NCI-H187 treated with DMSO at 0.1 percent for 48 hours (cell line): ENCODE results near the gene UBR7.
"Not testable (repeated sequence)": the region's sequence is repeated elsewhere in the genome, so short reads cannot be mapped to it uniquely, and the experiment has no call there.

Source experiments
- DNase-seq: peaks from one replicate; lab custom pipeline; 2025; lab: John Stamatoyannopoulos, UW

UBR7 gene

DNA sequence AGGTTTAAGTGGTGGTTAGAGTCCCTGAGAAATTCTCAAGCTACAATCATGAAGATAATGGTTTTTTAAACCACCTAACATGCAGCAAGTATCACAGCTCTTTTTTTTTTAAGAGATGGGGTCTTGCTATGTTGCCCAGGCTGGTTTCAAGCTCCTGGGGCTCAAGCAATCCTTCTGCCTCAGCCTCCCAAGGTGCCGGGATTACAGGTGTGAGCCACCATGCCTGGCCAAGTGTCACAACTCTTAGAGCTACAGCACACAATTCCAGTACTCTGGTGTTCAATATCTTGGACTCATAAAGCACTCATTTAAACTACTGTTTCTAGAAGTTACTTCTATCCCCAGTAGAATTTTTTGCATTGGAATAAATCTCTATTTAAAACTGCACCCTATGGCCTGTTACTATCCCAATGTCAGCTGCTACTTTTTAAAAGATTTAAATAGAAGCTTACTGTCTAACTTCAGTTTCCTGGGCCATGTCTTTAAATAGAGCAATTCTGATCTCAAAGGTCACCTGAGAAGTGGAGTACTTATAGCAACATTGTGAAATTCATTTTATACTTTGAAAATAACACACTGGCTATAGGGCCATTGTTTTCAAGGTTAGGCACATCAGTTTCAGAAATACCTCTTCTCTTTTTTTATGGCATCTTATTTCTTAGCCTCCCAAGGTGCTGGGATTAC lies 11.6 kb upstream of the UBR7 start:
- no peak for DNase-seq

DNA sequence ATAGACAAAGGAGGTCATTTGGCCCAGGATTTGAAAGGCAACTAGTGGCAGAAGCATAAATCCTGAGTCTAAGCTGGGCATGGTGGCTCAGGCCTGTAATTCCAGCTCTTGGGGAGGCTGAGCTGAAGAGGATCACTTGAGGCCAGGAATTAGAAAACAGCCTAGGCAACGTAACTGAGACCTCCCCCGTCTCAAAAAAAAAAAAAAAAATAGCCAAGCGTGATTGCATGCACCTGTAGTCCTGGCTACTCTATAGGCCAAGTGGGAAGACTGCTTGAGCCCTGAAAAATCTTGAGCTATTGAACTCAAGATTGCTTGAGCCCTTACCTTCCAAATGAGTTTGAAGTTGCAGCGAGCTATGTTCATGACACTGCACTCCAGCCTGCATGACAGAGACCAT lies 8.0 kb upstream of the UBR7 start:
- no peak for DNase-seq

DNA sequence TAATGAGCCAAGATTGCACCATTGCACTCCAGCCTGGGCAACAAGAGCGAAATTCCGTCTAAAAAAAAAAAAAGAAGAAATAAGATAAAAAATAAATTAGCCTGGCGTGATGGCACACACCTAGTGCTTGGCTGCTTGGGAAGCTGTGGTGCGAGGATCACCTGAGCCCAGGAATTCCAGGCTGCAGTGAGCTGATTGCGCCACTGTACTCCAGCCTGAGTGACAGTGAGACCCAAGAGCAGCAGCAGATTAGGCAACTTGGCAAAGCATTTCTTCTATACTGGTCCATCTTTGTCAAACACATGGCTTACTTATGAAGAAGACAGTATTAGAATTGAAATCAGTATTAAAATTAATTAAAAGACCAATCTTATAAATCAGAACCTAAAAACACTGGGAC lies 6.5 kb upstream of the UBR7 start:
- DNase-seq: no peak

DNA sequence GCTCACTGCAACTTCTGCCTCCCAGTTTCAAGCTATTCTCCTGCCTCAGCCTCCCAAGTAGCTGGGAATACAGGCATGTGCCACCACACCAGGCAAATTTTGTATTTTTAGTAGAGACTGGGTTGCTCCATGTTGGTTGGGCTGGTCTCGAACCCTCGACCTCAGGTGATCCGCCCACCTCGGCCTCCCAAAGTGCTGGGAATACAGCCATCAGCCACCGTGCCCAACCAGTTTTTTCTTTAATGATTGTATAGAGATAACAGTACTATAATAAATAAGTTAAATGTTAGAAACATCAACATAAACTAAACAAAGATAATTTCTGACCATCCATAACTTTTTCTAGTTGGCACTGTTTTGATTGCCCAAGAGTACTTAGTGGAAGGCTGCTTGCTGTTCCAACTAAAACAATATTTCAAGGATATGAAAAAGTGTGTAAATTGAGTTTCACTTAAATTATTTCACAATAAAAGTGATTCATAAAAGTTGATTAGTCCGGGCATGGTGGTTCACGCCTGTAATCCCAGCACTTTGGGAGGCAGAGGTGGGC lies 5.8 kb upstream of the UBR7 start:
- no peak for DNase-seq

DNA sequence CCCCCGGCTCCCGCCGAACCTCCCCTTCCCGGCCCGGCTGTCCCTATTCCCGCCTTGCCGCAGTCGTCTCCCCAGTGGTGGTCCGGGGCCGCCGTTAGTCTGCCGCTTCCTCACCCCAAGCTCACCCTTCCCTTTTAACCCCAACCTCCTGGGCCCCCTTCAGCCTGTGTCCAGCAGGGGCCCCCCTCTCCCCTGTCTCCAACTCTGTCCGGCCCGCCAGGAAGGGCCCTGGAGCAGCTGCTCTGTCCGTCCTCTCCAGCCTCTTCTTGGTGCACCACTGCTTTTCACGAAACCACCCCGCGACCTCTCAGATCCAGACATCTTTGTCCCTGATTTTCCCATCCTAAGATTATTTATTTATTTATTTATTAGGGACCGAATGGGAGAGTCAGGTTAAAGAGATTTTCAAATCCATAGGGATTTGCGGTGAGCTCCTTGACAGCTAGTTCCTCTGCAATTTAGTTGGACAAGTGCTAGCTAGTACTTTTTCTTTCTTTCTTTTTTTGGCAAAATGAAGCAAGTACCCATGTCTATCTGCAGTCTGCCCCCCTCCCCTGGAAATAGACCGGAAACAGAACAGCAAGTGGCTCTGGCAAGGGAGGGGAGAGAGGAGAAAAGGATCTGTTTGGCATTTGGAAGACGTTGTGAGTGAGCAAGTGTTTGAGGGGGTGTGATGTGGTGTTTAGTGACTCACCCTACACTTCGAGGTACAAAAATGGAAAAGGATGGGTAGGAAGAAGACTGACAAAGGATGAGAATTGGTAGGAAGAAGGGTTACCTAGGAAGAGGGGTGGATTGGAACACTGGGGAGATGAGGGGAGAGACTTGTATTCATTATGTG lies 632 bp downstream of the UBR7 start:
- no peak for DNase-seq

DNA sequence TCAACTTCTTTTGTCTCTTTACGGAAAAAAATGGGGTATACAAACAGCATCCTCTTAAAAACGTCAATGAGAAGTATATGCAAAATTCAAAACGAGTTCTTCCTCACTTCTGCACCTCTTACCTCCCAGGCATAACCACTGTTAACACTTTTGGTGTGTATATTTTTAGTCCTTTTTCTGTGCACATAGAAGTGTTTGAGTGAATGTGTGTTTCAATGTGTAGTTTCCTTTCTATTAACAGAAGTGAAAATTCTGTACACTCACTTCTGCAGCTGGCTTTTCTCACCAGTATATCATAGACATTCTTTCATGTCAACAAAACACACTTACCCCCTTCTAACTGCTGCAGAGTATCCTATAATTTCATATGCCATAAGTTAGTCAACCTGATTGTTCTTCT lies 5.4 kb downstream of the UBR7 start:
- DNase-seq: no peak

DNA sequence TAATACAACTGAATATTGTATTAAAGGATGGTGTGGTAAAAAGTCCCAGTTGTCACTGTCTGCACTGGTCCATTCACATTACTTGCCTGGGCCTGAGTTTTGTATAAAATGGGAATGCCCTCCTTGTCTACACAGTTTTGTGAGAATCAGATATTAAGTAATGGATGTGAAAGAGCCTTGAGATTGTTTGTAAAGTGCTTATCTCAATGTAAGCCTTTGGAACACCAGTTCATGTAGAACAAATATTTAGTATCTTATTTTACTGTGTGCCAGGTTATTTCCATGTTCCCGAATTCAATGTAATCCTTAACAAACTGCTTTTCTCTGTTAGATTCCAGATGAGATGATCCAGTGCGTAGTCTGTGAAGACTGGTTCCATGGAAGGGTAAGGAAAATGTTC lies 7.5 kb downstream of the UBR7 start:
- DNase-seq: no peak

DNA sequence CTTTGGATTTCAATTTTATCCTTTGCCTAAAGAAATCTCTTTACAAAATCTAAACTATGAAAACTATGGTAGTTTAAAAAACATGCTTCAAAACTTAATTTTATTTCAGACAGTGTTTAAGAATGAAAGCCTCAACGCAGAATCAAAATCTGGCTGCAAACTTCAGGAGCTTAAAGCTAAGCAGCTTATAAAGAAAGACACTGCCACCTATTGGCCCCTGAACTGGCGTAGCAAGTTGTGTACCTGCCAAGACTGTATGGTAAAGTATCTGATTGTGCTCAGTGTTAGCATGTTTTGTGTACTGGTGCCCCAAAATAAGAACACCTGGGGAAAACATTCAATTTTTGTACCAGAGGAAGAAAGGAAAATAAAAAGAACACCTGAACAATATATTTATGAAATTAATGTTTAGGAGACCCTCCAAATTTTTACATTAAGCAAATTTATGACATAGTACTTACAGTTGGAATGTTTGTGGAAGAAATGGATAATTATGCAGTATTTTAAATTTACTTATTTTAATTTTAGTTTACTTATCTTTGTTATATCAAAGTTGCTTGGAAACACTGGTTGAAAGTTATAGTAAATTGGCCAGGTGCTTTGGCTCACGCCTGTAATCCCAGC lies 12.2 kb downstream of the UBR7 start:
- no peak for DNase-seq

DNA sequence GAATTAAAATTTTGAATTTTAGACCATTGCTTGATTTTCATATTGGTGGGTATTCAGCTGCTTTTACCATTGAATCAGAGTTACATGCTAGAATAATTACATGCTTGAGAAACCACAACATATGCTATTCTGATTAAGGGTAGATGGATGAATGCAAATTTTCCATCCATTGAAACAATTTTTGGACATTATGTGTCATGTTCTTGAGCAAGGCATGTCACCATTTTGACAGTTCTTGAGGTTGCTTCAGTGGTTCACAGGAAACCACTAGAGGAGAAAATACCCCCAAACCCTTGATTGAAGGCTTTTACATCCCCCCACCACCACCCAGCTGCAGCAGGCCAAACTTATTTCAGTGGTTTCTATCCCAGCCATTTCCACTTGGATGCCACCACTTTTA lies 13.5 kb downstream of the UBR7 start:
- DNase-seq: no peak

DNA sequence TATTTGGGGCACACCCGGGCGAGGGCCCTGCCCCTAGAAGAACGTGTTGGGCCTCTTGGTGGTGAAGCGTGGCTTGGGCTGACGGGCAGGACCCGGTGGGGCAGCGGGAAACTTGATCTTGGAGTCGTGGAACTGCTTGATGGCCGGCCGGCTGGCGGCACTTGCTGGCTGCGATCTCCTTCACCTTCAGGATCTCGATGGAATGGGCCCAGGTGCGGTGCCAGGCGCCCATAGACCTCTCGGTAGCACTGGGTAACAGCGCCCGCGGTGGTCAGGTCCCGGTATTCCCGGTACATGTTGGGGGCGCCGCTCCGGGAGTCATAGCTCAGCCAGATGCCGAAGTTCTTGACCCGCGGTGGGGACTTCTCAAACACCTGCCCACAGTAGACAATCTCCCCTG lies 16.5 kb downstream of the UBR7 start:
- no peak for DNase-seq

DNA sequence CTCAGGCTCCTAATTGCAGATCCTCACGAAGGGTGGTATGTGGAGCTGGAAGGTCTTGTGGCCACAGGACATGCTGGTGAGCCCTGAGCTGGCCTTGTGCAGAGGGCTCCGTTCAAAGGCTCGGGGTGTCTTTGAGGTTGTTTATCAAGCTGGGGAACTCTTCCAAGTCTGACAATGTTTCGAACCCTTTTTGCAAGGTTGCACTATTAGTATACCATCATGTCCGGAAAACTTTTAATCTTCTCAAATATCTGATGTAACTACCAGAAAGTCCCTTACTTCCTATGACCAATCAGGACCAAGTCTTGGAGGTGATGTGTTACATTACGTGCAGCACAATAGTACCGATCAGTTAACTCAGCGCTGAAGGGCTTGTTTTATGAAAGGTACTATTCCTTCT lies 21.5 kb downstream of the UBR7 start:
- DNase-seq: no peak

DNA sequence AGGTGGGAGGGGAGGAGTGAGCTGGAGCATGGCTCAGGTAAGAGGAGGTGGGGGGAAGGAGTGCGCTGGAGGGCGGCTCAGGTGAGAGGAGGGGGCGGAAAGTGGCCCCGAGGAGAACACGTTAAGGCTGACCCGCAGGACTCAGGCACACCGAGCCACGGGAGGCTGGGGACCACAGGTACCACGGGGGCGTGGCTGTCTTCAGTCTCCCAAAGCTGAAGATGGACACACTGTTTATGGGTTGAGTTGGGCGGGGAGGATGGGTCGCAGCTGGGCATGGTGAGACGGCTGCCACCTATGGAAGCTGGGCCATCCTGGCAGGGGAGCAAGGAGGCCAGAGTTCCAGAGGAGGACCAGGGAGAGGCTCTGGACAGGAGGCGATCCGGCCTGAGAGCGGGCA lies 23.5 kb downstream of the UBR7 start:
- DNase-seq: no peak

DNA sequence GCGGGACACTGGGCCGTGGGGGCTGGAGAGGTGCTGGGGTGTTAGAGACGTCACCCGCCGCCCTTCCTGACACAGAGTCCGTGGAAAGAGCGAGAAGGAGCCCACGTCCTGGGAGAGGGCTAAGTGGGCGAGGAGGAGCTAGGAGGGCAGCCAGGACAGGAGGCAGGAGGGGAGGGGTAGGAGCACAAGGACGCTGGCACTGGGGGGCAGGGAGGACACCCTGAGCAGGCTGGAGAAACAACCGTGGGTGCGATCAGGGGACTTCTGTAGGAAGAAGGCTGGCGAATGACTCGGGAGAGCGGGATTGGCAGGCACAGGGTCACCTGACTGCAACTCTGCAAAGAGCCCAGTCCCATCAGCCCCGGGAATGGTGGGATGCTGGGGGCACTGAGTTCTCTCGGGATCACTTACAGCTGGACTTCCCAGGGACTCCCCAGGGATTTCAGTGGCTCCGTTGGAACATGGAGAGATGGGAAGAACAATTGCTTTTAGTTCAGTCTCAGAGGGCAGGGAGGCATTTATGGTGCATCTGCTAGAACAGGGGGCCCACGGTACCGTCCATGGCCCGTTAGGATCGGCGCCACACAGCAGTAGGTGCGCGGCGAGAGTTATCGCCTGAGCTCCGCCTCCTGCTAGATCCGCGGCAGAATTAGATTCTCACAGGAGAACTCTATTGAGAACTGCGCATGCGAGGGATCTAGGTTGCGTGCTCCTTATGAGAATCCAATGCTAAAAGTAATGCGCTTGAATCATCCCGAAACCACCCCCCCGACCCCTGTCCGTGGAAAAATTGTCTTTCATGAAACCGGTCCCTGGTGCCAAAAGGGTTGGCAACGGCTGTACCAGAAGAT lies 24.3 kb downstream of the UBR7 start:
- no peak for DNase-seq

DNA sequence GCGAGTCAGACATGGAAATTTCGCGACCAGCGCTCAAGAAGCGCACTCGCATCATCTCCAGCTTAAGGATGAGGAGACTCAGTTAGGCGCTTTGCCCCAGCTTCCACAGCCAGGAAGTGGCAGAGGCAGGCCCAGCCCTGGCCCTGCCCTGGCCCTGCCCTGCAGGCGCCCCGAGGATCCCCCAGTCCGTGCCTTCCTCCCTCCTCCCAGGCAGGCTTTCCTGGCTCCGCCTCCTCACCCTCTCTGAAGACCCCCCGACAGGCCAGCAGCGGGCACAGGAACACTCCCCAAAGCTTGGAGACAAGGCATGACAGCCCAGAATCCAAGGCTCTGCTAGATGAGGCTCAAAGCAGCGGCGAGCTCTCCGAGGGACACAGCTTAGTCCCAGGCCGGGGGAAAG lies 25.1 kb downstream of the UBR7 start:
- no peak for DNase-seq

DNA sequence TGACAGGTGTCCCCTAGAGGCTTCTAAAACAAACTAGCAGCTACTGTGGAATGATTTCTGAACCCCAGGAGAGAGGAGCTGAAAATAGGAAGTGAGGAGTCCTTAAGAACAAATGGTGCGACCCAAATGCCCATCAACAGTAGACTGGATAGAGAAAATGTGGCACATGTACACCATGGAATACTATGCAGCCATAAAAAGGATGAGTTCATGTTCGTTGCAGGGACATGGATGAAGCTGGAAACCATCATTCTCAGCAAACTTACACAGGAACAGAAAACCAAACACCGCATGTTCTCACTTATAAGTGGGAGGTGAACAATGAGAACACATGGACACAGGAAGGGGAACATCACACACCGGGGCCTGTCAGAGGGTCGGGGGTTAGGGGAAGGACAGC lies 26.0 kb downstream of the UBR7 start:
- DNase-seq: not testable (repeated sequence)

DNA sequence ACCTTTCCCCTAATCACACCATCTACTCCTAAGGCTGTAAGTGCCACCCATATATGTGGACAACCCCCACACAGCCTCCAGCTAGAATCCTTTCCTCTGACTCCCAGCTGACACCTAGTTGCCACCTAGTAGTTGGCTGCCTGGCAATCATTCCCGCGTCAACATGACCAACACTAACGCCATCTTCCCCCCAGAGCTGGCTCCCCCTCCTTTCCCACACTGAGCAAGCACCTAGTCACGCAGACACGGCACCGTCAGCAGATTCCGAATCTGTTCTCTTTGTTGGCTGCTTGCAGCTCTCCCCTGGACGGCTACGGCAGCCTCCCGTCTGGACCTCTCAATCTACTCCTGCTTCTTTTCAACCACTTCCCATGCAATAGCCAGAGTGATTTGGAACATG lies 27.7 kb downstream of the UBR7 start:
- DNase-seq: no peak

DNA sequence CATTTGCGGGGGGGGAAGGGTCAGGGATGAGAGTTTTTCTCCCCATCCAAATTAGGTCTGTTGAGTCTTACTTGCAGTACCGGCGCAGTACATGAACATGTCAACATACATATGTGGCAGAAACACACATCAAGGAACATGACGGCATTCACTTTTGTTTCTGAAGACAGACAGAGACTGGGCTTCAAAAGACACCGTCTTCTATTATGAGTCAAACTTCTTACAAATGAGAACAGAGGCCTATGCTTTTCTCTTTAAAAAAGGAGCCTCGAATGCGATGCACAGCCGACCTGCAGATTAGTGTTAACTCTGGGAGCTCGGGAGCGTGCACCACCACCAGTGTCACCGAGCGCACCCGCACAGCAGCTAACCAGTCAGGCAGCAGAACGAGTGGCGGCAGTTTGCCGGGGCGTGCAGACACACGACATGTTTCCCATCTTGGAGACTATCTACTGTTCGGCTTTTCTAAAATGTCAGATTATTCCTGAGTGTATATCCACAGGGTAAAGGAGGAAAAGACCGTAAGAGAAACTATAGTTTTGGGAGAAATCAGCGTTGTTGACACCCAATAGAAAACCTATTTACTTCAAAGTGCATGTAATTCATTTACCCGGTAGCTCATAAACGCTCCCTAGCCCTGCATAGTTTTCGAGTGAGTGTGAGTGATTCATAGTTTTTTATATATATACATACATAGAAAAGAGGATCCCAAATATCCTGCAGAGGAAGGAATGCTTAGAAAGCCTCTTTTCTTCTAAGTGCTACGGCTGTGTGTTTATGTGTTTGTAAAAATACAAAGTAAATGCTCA lies 33.0 kb downstream of the UBR7 start:
- DNase-seq: no peak

DNA sequence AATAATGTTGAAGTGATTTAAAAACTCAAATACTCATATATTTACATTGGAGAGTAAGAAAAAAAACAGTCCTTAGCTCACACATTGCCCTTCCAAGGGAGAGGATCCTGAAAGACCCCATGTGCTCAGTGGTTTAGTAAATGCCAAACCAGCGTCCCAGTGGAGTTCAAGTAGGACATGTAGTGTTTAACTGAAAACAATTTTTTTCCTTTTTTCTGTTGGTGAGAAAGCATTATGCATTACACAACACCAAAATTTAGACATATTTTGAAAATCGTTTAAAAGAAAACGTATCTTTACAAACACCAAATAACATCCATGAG lies 33.6 kb downstream of the UBR7 start:
- no peak for DNase-seq

DNA sequence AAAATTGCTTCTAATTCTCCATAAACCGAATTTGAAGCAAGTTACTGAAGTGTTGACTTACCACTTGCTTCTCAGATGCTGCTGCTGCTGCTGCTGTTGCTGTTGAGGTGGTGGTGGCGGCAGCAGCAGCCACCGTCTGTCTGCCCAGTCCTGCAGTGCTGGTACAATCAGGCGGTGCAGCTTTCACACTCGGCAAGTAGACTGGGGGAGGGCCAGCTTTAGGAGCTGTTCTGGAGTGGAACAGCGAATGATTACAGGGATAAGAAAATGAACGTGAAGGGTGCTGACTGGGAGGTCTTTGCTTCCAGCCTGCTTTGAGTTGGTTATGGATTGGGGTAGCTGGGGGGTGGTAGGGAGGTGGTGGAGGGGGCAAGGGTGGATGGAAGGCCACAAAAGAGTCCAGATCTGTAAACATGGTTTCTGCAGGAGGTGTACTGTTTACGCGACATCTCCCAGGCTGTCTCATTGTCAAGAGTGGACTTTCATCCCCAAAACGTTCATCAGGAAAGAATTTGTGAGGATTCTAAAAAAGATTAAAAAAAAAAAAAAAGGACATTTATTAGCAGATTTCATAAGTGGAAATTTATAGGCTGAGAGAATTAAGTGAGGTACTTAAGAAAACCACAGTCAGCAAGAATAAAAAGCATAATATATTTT lies 38.8 kb downstream of the UBR7 start:
- DNase-seq: no peak

DNA sequence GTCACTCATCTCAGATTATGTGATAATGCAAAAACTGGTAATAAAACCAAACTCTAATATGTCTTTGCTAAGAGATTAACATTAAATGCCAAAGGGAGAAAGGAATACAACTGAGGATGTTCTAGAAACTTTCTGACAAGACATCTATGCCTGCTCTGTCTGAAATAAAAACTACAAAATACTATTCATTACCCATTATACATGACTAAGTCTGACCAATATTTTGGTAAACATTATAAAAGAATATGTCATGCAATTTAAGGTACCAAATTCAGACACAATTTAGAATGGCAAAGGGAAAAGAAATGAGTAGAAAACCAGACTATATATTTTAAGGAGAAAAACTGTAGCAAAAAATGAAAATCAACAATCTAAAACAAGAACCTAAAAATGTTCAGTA lies 39.5 kb downstream of the UBR7 start:
- no peak for DNase-seq
